Frontal cortex (tissue), 4 donors: ENCODE data around the gene TRIM25. TPM values are rescaled to one million over a fixed set of nuclear protein-coding genes. Genes with fewer than 3 reads are reported as not detected.

Experiments used
- DNase-seq, 2 donors: peaks; one replicate each; pipeline ENCODE4 v3.0.0; 2012; ENCODE audit warnings: low spot score in 2 of 2
- FAIRE-seq: peaks from 2 replicates; lab custom pipeline; 2012; peaks lifted over from hg19 to GRCh38; lab: Jason Lieb, UNC
- small RNA-seq: library from RNA; depleted of rRNA; stranded (forward); fragments of <200 nt; gene quantifications from one replicate; pipeline ENCODE3, GENCODE V24; 2014
- total RNA-seq: library from RNA; depleted of rRNA; stranded (reverse); fragments of >200 nt; gene quantifications from one replicate; pipeline ENCODE4 v1.2.3, GENCODE V29; 2014
- donor health status: control.
- donor health status: control.
- donor health status: control.

Gene TRIM25
- total RNA-seq, 1 donor from 2014 or later = 0.82 TPM

DNA sequence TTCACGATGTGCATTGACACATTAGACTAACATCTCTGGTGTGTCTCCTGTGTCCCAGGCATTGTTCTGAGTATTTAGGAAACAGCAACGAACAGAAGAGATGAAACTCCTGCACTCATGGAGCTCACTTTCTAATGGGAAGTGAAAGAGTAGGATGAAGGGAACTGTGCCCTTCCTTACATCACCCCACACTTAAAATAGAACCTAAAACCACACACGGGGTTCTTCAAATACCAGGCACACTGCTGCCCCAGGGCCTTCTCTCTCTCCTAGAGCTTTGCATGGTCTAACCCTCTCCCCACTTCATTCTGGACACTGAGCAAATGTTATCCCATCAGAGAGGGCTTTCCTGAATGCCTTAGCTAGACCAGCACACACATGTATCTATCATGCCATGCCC lies 33.7 kb downstream of the TRIM25 start:
- DNase-seq (no peak), FAIRE-seq (no peak)

DNA sequence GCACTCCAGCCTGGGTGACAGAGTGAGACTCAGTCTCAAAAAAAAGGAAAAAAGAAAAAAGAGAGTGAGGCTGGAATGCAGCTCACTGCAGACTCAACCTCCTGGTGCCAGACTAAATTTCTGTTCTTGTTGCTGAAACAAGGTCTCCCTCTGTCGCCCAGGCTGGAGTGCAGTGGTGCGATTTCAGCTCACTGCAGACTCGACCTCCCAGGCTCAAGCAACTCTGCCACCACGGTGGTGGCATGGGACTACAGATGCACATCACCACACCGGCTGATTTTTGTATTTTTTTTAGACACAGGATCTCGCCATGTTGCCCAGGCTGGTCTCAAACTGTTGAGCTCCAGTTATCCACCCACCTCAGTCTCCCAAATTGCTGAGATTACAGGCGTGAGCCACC lies 34.6 kb downstream of the TRIM25 start:
- DNase-seq (no peak), FAIRE-seq (no peak)

DNA sequence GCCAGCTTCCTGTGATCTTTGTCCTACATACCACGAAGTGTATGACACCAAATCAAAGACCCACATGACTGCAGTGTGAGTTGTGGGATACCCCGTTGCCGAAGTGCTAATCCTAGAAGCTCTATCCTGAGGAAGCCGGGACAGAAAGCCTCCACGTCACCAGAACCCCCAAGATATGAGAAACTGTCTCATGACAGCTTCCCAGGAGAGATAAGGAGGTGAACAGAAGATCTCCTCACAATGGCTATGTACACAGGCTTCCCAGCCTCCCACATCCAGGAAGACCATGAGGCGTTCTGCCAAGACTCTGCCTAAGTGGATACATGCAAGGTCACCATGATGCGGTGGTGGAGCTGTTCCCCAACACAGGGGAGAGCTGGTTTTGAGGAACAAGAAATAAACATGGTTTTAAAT lies 37.1 kb downstream of the TRIM25 start:
- no peak for DNase-seq
- no peak for FAIRE-seq

DNA sequence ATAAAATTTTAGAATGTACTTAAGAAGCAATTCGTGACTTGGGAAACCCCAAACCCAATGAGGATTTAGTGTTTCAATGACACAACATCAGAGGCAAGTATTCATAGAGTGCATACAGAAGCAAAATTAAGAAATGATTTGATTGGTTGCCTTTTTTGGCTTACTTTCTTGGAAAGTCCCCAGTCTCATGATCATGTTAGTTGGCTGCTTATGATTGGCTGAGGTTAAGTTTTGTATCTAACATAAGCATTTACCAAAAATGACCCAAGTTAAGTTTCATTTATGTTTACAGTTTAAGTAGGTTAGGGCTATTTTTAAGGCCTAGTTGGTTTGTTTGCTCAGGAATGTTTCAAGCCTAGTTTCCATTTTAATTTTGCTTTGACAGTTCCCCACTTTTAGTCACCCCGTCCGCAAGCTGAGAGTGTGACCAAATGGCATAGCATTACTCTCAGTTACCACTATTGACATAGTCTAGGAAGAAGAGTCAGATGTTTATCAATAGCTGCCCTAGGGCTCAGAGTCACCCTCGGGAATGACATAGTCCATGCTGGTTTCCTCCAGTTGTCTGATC lies 43.7 kb downstream of the TRIM25 start:
- FAIRE-seq (no peak), DNase-seq (no peak)

DNA sequence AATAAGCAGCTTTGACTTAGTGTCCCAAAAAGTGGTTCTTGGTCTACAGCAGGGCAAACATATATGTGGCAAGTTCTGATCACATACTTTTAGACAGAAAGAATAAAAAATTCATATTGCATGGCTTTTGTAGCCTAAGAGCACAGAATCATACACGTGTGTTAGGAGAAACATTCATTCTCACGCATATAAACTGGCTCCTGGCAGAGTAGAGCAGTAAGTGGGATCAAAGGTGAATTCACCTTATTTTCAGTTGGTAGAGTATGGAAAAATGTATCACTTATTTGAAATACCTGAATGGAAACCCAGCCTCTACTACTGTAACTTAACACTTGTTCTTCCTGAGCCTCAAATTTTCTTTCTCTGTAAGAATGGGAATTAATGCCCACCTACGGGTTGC lies 45.1 kb downstream of the TRIM25 start:
- no peak for FAIRE-seq
- DNase-seq = no peak

DNA sequence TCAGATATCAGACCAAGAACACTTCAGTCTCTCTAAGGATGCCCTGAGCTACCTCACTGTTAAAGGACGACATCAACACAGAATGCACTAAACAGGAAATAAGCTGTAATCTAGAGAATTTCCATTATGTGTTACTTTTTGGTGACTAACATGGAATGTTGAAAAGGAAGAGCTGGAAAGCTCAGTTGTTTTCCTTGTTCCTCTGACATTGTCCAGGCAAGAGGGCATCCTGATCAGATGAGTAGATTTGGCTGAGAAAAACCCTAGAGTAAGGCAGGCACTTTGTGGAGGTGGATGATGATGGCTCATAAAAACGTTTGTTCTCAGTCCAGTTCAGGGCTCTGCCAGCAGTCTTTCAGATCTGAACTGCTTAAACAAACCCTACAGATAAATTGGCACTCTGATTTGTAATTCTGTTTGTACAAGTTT lies 45.9 kb downstream of the TRIM25 start:
- no peak for DNase-seq
- FAIRE-seq = no peak

DNA sequence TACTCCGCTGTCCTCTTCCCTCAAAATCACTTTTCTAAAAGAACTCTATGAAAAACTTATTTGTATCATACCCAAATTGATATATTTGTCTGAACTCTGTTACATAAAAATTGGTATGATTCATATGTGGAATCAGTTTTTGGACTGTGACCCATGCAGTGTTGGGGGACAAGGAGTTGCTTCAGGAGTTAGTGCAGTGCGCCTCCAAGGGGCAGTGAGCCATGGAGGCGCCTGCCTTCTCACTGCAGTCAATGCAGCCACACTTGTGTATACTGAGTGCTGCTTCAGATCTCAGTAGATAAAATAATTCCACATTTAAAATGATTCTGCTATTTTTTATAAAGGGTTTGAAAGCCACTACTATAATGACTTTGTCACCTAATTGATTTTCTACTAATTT lies 47.4 kb downstream of the TRIM25 start:
- DNase-seq = no peak

DNA sequence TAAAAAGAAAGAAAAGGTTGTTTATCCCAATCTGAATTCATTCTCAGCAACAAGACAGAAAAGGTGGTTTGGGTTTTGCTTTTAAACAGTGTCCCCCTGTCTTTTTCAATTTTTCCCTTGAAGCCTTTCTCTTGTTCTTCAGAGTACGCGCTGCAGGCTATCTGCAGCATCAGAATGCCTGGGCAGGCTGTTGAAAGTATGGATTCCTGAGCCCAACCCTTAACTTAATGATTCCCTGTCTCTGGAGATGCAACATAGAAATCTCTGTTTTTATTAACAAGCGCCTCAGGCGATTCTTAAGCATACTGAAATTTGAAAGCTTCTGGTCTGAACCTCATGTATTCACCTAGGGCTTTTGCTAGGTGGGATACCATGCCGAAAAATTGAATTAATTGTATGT lies 47.8 kb downstream of the TRIM25 start:
- DNase-seq = no peak

More for the DNA sequence above, 47.4 kb downstream of the TRIM25 start:
- FAIRE-seq = no peak

DNA sequence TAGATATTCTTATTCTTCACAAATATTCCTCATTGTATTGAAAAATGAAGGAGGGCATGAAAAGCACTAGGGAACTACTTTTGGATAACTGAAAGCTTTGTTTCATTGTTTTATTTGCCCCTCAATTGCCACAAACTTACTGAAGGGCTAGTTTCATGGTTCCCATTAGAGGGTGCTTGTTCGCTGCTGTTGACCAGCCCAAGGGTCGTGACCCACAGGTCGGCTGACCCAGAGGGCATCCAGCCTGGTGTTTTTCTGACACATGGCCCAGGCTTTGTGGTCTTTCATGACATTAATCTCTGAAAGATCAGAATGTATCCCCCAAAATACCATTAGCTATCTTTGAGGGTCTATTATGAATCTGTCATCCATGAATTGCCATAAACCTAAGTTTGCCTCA lies 49.9 kb downstream of the TRIM25 start:
- FAIRE-seq = no peak
- DNase-seq = no peak

More for the DNA sequence above, 47.8 kb downstream of the TRIM25 start:
- no peak for FAIRE-seq

DNA sequence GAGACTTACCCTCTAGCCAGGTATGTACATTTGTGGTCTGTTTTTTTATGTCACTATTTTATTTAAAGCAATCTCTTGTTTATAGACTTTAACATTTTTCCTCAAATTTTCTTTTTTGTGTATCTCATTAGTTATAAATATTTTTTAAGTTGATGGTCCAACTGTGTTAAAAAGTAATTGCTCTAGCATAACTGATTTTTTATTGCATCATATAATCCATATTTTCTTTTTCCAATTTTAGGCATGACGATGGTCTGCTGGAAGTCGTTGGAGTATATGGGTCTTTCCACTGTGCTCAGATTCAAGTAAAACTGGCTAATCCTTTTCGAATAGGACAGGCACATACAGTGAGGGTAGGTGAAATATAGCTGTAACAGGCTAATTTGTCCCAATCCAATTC lies 52.0 kb downstream of the TRIM25 start:
- FAIRE-seq (no peak), DNase-seq (no peak)

DNA sequence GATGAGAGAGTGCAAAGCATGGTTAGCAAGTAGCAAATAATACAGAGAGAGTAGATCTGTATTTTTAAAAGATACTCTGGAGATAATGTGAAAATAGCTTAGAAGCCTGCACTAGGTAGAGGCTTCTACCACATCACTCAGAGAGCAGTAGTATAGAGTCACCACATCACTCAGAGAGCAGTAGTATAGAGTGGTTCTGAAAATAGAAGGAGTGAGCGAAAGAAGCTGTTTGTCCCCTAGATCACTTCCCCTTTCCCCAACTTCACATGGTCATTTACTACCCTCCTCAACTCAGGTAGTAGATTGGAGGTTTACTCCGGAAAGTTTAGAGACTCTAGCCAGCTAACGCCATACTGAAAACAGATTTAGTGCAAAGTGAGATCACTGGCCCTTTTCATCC lies 62.8 kb downstream of the TRIM25 start:
- no peak for DNase-seq
- FAIRE-seq = no peak

DNA sequence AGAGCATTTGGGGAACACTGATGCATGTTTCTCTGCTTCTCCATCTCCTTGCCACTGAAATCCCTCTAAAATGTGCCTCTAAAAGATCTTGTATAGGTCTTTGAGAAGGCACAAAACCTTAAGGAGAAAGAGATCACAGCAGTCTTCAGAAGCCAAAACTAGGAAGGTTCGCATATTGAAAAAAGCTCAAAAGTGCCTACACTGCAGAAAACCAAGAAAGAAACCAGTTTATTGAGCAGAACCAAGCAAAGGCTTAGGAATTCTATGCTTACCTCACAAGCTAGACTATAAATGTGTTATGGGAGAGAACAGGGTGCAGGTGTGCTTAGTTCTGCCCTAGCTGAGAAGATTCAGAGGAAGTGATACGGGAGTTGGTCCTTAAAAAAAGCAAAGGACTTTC lies 63.3 kb downstream of the TRIM25 start:
- FAIRE-seq (no peak), DNase-seq (no peak)

DNA sequence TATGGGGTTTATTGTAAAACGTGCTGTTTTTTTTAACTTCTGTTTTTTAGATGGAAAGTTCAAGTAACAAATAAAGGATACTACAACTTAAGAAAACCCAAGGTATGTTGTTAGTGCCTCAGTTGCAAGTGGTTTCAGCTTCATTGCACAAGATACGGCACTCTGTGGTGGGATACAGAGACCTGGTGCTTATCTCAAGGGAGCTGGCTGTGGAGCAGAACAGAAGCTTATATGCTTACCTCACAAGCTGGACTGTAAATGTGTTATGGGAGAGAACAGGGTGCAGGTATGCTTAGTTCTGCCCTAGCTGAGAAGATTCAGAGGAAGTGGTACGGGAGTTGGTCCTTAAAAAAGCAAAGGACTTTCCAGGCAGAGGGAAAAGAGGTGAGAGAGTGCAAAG lies 64.7 kb downstream of the TRIM25 start:
- no peak for FAIRE-seq
- no peak for DNase-seq

DNA sequence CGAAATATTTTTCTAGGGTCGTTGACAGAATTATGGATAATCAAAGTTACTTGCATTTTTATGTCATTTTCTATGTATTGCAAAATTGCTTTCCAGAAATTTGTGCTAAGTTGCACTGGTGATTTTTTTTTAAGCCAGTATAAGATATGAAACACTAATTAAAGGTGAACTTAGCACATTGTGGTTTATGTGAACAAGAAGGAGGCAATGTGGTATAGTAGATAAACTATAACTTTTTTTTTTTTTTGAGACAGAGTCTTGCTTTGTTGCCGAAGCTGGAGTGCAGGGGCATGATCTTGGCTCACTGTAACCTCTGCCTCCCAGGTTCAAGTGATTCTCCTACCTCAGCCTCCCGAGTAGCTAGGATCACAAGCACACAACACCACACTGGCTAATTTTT lies 66.7 kb downstream of the TRIM25 start:
- DNase-seq (no peak), FAIRE-seq (no peak)

DNA sequence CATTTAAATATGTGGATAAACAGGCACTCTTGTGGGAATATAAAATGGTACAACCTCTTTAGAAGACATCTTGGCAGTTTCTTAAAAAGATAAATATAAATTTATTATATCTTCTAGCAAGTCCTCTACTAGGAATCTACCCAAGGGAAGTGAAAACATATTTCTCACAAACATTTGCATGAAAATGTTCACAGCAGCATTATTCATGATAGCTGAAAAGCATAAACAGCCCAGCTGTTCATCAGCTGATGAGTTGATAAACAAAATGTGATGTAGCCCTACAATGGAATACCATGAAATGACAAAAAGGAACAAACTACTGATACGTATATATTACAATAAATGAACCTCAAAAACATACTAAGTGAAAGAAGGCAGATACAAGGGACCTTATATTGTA lies 67.9 kb downstream of the TRIM25 start:
- FAIRE-seq (no peak), DNase-seq (no peak)

DNA sequence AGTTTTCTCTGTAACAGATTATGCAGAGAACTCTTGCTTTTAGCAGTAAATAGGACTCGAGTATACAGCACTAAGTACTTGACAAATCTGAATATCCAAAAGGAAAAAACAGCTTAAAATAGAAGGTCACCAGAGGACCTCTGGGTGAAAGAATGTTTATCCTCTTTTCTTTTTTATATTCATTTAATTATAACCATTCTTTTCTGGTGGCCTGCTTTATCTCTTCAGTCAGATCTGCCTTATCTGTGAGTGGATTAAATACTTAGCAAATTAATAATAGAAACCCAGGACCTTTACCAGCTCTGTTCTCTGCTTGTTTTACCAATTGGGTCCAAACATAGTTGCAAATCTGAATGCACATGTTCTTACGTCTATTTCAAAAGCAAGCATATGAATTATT lies 71.3 kb downstream of the TRIM25 start:
- FAIRE-seq (no peak), DNase-seq (no peak)

DNA sequence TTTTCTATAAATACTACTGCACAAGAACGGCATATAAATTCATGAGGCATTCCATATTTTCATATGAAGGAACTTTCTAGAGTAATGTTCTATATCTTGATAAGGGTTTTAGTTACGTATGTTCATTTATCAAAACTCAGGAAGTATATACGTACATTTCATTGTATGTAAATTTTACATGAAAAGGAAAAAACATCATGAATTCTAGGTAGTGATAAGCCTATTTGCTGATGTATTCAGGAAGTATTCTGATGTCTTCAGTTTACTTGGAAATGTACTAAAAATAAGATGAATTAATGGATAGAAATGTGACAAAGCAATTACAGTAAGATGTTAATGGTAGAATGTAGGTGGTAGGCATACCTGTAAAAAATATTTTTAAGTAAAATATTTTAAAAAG lies 75.2 kb downstream of the TRIM25 start:
- no peak for FAIRE-seq

More for the DNA sequence above, 75.2 kb downstream of the TRIM25 start:
- no peak for DNase-seq

Small RNAs within 50 kb of the gene (small RNA-seq; reads per million reads assigned to genes)
- gene AC015912.2 (not detected), gene RNU6-1158P (not detected)

Other genes starting within 250 kb of the TRIM25 start
- gene C17orf67, start 80.1 kb downstream of the TRIM25 start, total RNA-seq = 2.0 TPM
- gene DGKE, start 79.9 kb downstream of the TRIM25 start, total RNA-seq = 28.5 TPM
- gene COIL, start 47.0 kb upstream of the TRIM25 start, total RNA-seq = 32.6 TPM
- gene SCPEP1, start 64.1 kb upstream of the TRIM25 start, total RNA-seq = 3.3 TPM
- 27.7 TPM for gene AKAP1, start 171.2 kb upstream of the TRIM25 start, total RNA-seq